Stimulated activated naive CD8-positive, alpha-beta T cell treated with anti-CD3 and anti-CD28 coated beads, Interleukin-15, amount 100 ng/mL, for 72 hours (primary cell): ENCODE results near the gene LIN7C.

Source experiments
- ATAC-seq: fragments of 150-1000 bp; cut with Tn5 transposase; 2 replicates; pipeline ENCODE4 v1.10.0; 2021; ENCODE audit warnings: mild to moderate bottlenecking, moderate library complexity
- DNase-seq, 2 donors: peaks; one replicate each; pipeline ENCODE4 v3.0.0; 2021 to 2022
- H3K27ac Mint-ChIP-seq, 2 donors: one replicate each; pipeline ENCODE4 v1.8.0; 2022; ENCODE audit warnings: mild to moderate bottlenecking in 2 of 2, mixed read lengths in 2 of 2, moderate library complexity in 2 of 2
- H3K27me3 Mint-ChIP-seq: one replicate; pipeline ENCODE4 v1.8.0; 2022; ENCODE audit warnings: mixed read lengths
- H3K4me1 Mint-ChIP-seq: one replicate; pipeline ENCODE4 v1.8.0; 2022; ENCODE audit warnings: mild to moderate bottlenecking, mixed read lengths
- H3K4me3 Mint-ChIP-seq, 2 donors: one replicate each; pipeline ENCODE4 v1.8.0; 2022; ENCODE audit warnings: mild to moderate bottlenecking in 2 of 2, mixed read lengths in 2 of 2, moderate library complexity in 1 of 2
- H3K9me3 Mint-ChIP-seq, 2 donors: one replicate each; pipeline ENCODE4 v1.8.0; 2022; ENCODE audit warnings: mixed read lengths in 2 of 2

Gene LIN7C

DNA sequence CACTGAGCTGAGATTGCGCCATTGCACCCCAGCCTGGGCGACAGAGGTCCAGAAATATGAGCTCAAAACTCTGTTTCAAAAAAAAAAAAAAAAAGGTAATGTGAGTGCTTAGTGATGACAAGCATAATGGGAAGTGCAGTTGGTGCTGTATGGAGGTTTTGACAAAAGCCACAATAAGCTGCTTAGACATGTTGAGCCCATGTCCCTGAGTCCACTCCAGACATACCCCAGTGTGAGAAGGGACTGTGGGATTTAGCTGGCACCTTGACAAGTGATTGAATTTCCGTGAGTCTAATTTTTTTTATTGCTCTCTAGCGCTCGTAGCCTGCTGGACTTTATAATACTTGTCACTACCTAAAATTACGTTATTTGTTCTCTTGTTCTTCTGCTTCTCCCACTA lies 18.9 kb downstream of the LIN7C start:
- H3K4me3 Mint-ChIP-seq: no peak overlapping the region
- H3K27me3 Mint-ChIP-seq: no peaks in the 10 kb centered on the region
- H3K9me3 Mint-ChIP-seq: no peaks in the 10 kb centered on the region
- ATAC-seq (no peak), DNase-seq (no peak)
- no peak overlapping the region for H3K27ac Mint-ChIP-seq
- H3K4me1 Mint-ChIP-seq: no peaks in the 10 kb centered on the region

GRCh38 chr11:27485930-27486773 lies 20.4 kb downstream of the LIN7C start:
- H3K9me3 Mint-ChIP-seq: no peaks in the 10 kb centered on the region
- H3K4me3 Mint-ChIP-seq: no peak overlapping the region
- H3K27ac Mint-ChIP-seq: no peak overlapping the region
- H3K4me1 Mint-ChIP-seq: no peaks in the 10 kb centered on the region
- peak in 1 of 2 donors; percentile 33 for DNase-seq
- peak; percentile 28 for ATAC-seq
- no peaks in the 10 kb centered on the region for H3K27me3 Mint-ChIP-seq

- Mint-ChIP-seq H3K9me3 (no peaks in the 10 kb centered on the region), H3K27me3 (no peaks in the 10 kb centered on the region), H3K4me1 (no peaks in the 10 kb centered on the region), H3K4me3 (no peak overlapping the region), H3K27ac (no peak overlapping the region)
- no peak for ATAC-seq
- DNase-seq: no peak
These were observed 23.8 kb downstream of the LIN7C start for GRCh38 chr11:27482793-27483192.

DNA sequence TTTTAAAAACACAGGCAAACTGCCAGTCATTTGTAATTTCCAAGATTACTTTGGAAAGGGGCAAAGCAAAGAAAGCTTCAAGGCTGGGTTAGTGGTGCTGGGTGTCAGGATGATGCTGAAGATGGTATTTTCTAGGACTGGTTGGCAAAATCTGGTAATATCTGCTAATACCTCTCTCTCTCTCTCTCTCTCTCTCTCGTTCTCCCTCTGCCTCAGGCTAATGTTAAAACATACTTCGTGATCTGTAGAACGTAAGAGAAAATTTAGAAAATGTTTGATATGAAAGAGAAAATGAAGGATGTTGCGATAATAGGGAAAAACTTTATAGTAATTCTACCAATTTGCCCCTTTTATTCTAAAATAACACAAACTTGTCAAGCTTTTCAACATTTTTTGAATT lies 24.6 kb downstream of the LIN7C start:
- Mint-ChIP-seq H3K27me3 (no peaks in the 10 kb centered on the region), H3K4me3 (no peak overlapping the region), H3K4me1 (no peaks in the 10 kb centered on the region), H3K27ac (no peak overlapping the region), H3K9me3 (no peaks in the 10 kb centered on the region)
- DNase-seq (no peak), ATAC-seq (no peak)

DNA sequence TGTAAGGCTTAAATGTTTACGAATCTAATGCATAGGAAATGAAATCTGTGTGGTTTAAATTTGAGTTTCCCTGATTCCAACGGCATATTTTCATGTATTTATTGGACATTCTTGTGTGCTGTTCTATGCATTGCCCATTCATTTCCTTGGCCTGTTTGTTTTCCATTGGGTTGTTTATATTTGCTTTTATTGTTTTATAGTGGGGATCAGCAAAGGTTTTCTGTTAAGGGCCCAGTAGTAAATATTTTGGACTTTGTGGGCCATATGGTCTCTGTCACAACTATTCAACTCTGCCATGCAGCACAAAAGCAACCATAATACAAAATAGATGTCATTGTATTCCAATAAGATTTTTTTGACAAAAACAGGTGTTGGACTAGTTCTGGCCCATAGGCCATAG lies 28.7 kb downstream of the LIN7C start:
- DNase-seq (no peak), ATAC-seq (no peak)
- no peaks in the 10 kb centered on the region for H3K9me3 Mint-ChIP-seq

DNA sequence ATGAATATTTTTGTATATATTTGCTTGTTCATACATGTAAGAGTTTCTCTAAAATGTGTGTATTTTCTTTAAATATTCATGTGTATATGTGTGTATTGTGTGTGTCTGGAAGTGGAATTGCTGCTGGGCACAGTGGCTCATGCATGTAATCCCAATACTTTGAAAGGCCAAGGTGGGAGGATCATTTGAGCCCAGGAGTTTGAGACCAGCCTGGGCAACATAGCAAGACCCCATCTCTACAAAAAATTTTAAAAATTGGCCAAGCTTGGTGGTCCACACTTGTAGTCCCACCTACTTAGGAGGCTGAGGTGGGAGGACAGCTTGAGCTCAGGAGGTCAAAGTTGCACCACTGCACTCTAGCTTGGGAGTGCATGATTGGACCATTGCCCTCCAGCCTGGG lies 29.3 kb downstream of the LIN7C start:
- no peak overlapping the region for H3K4me3 Mint-ChIP-seq
- H3K9me3 Mint-ChIP-seq: no peaks in the 10 kb centered on the region
- DNase-seq: no peak
- H3K4me1 Mint-ChIP-seq: peaks cover 6% of the 10 kb centered on the region
- no peak for ATAC-seq
- no peak overlapping the region for H3K27ac Mint-ChIP-seq
- H3K27me3 Mint-ChIP-seq: peaks cover 15% of the 10 kb centered on the region

More for the DNA sequence above, 28.7 kb downstream of the LIN7C start:
- Mint-ChIP-seq H3K4me1 (peaks cover under 1% of the 10 kb centered on the region), H3K4me3 (no peak overlapping the region), H3K27me3 (peaks cover 9% of the 10 kb centered on the region), H3K27ac (no peak overlapping the region)

GRCh38 chr11:27475622-27476021 lies 30.9 kb downstream of the LIN7C start:
- DNase-seq (no peak), ATAC-seq (no peak)
- Mint-ChIP-seq H3K9me3 (no peaks in the 10 kb centered on the region), H3K4me1 (peaks cover 16% of the 10 kb centered on the region), H3K27ac (no peak overlapping the region), H3K4me3 (no peak overlapping the region), H3K27me3 (peaks cover 23% of the 10 kb centered on the region)

DNA sequence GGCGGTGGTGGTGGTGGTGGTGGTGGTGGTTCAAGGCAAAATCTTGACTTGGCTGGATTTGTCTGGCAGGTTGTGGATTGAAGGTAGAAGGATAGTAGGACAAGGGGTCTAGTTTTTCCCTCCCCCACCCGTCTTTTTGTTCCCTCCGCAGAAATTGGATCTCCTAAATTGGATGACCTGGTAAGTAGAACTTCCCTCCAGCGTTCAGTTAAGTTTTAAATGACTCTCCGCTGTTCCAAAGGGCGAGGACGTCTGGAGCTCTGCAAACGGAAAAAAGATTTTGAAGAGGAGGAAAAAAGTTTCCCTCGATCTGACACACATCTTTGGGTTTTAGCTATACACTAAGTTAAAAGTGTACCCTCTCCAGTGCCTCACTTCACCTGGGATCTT lies 33.6 kb downstream of the LIN7C start:
- no peak overlapping the region for H3K27ac Mint-ChIP-seq
- H3K27me3 Mint-ChIP-seq: peaks cover 28% of the 10 kb centered on the region

GRCh38 chr11:27472398-27473016 lies 34.1 kb downstream of the LIN7C start, which contains the start of gene LGR4:
Gene LGR4 (minus strand): TSS chr11:27472790. CDS start chr11:27472302, 488 bp downstream.
- Mint-ChIP-seq H3K4me1 (peaks cover 16% of the 10 kb centered on the region), H3K9me3 (no peaks in the 10 kb centered on the region), H3K4me3 (peak within 1 kb of the TSS; percentile 89 to 99), H3K27ac (peak within 1 kb of the TSS in 1 of 2 donors; percentile 90), H3K27me3 (peaks cover 28% of the 10 kb centered on the region)
- ATAC-seq (peak; percentile 87), DNase-seq (peak; percentile 55 to 66)

More for the DNA sequence above, 33.6 kb downstream of the LIN7C start:
- H3K4me3 Mint-ChIP-seq: peak overlapping the region in 1 of 2 donors; percentile 99
- DNase-seq: no peak
- H3K4me1 Mint-ChIP-seq: peaks cover 16% of the 10 kb centered on the region
- ATAC-seq: no peak
- no peaks in the 10 kb centered on the region for H3K9me3 Mint-ChIP-seq

- peaks cover 16% of the 10 kb centered on the region for H3K4me1 Mint-ChIP-seq
- peak overlapping the region; percentile 75 to 79 for H3K4me3 Mint-ChIP-seq
- ATAC-seq (peak; percentile 78), DNase-seq (peak; percentile 16 to 20)
- H3K9me3 Mint-ChIP-seq: no peaks in the 10 kb centered on the region
- H3K27ac Mint-ChIP-seq: no peak overlapping the region
- H3K27me3 Mint-ChIP-seq: peaks cover 28% of the 10 kb centered on the region
These were observed 34.8 kb downstream of the LIN7C start for GRCh38 chr11:27471589-27472397.

DNA sequence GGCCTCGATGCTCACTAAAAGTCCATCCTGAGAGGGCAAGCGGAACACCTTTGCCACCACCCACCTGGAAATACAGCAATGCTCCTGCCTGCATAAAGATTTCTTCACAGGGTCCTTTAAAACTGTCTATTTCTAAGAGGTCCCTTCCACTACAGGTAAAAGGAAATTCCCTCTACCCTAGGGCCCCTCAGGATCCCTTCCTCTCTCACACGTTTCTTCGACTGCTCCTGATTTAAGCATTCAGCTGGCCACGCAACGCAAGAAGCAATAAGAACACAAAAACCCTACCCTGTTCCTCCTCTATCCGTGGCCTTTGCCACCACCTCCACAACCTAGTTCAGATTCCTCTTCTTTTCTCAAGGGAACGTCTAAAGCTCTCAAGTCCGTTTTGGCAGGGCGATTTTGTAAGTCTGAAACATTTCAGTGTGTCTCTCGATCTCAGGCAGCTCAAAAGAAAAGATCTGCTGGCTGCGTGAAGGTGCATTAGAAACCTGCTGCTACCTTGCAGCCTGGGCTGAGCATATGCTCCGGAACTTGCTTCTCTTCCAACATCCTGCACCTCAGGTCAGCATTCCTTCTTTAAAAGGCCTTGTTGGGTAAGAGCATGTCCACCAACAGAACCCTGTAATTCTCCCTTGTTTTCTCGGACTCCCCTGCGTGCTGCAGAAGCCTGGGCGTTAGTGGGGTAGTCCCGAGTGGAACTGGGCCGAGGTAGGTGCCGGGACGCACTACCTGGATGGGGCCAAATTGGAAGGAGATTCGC lies 35.6 kb downstream of the LIN7C start:
- peaks cover 28% of the 10 kb centered on the region for H3K27me3 Mint-ChIP-seq

DNA sequence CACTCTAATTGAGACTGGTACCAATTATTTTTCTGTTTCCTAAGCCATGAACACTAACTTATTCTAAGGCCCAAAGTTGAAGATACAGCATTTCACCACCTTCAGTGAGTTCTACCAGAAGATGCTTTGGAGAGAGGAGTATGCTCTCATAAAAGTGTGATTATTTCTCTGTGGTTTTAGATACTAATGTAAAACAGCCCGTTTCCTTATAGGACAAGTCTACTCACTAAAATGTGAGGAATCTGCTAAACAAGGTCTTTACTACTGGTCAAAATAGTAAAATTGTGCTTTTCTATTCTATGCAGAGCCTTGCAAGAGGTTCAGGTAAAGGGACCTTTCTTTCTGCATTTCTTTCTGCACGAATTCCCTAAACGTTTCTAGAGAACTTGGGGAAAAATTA lies 36.4 kb downstream of the LIN7C start:
- peaks cover 28% of the 10 kb centered on the region for H3K27me3 Mint-ChIP-seq
- peaks cover 16% of the 10 kb centered on the region for H3K4me1 Mint-ChIP-seq
- H3K27ac Mint-ChIP-seq: no peak overlapping the region
- H3K4me3 Mint-ChIP-seq: no peak overlapping the region
- ATAC-seq (no peak), DNase-seq (no peak)
- H3K9me3 Mint-ChIP-seq: no peaks in the 10 kb centered on the region

More for the DNA sequence above, 35.6 kb downstream of the LIN7C start:
- ATAC-seq (no peak), DNase-seq (no peak)
- Mint-ChIP-seq H3K27ac (no peak overlapping the region), H3K9me3 (no peaks in the 10 kb centered on the region), H3K4me1 (peaks cover 16% of the 10 kb centered on the region), H3K4me3 (peak overlapping the region; percentile 75 to 79)

- Mint-ChIP-seq H3K4me3 (no peak overlapping the region), H3K9me3 (no peaks in the 10 kb centered on the region), H3K4me1 (peaks cover 16% of the 10 kb centered on the region), H3K27me3 (peaks cover 28% of the 10 kb centered on the region), H3K27ac (no peak overlapping the region)
- ATAC-seq: no peak
- DNase-seq: no peak
These were observed 37.4 kb downstream of the LIN7C start for GRCh38 chr11:27468995-27469695.

GRCh38 chr11:27468209-27468994 lies 38.2 kb downstream of the LIN7C start:
- H3K4me1 Mint-ChIP-seq: peaks cover 16% of the 10 kb centered on the region
- no peak for ATAC-seq
- no peak overlapping the region for H3K4me3 Mint-ChIP-seq
- peaks cover 25% of the 10 kb centered on the region for H3K27me3 Mint-ChIP-seq
- H3K27ac Mint-ChIP-seq: no peak overlapping the region
- no peaks in the 10 kb centered on the region for H3K9me3 Mint-ChIP-seq
- no peak for DNase-seq
